ENCODE results near the gene PIGZ.

The PIGZ gene

GRCh38 chr3:196969660-196970546 is 1.3 kb upstream of the PIGZ start:
- no peak for DNase-seq
- Histone ChIP-seq H3K27ac (no peak overlapping the region), H3K36me3 (replicated peaks) (no peaks in the 10 kb centered on the region), H3K4me3 (ENCODE audit: low read depth, low read length) (peak overlapping the region; percentile 60), H3K27me3 (replicated peaks) (peaks cover 8% of the 10 kb centered on the region)
- in situ Hi-C loops (cut with HindIII; ENCODE audit: low pct_ligation_motif_present, low sequenced_read_pairs) = no loop called here
- peak; percentile 43 for TF ChIP-seq CTCF (IDR thresholded peaks at IDR 0.05; ENCODE audit: low read depth, low read length, missing control alignments)

GRCh38 chr3:196969134-196969659 is 564 bp upstream of the PIGZ start:
- Histone ChIP-seq H3K36me3 (replicated peaks) (no peaks in the 10 kb centered on the region), H3K27ac (no peak overlapping the region), H3K4me3 (ENCODE audit: low read depth, low read length) (peak overlapping the region; percentile 60), H3K27me3 (replicated peaks) (peaks cover 8% of the 10 kb centered on the region)
- in situ Hi-C loops (cut with HindIII; ENCODE audit: low pct_ligation_motif_present, low sequenced_read_pairs) = no loop called here
- no peak for TF ChIP-seq CTCF (IDR thresholded peaks at IDR 0.05; ENCODE audit: low read depth, low read length, missing control alignments)
- no peak for DNase-seq

GRCh38 chr3:196967412-196968232 is 1.0 kb downstream of the PIGZ start:
- no peak for DNase-seq
- Histone ChIP-seq H3K27me3 (replicated peaks) (peaks cover 8% of the 10 kb centered on the region), H3K27ac (no peak overlapping the region), H3K36me3 (replicated peaks) (no peaks in the 10 kb centered on the region), H3K4me3 (ENCODE audit: low read depth, low read length) (peak overlapping the region; percentile 50)
- in situ Hi-C loops (cut with HindIII; ENCODE audit: low pct_ligation_motif_present, low sequenced_read_pairs) = no loop called here
- no peak for TF ChIP-seq CTCF (IDR thresholded peaks at IDR 0.05; ENCODE audit: low read depth, low read length, missing control alignments)

- no peak overlapping the region for H3K27ac ChIP-seq
- in situ Hi-C loops (cut with HindIII; ENCODE audit: low pct_ligation_motif_present, low sequenced_read_pairs) = no loop called here
- peaks cover 8% of the 10 kb centered on the region for H3K27me3 ChIP-seq (replicated peaks)
- no peaks in the 10 kb centered on the region for H3K36me3 ChIP-seq (replicated peaks)
- DNase-seq = no peak
- no peak for TF ChIP-seq CTCF (IDR thresholded peaks at IDR 0.05; ENCODE audit: low read depth, low read length, missing control alignments)
- peak overlapping the region; percentile 15 for H3K4me3 ChIP-seq (ENCODE audit: low read depth, low read length)
Observed at GRCh38 chr3:196966526-196967401, 1.9 kb downstream of the PIGZ start.

- no peak overlapping the region for H3K4me3 ChIP-seq (ENCODE audit: low read depth, low read length)
- H3K36me3 ChIP-seq (replicated peaks) = no peaks in the 10 kb centered on the region
- DNase-seq = no peak
- no peak overlapping the region for H3K27ac ChIP-seq
- peaks cover 8% of the 10 kb centered on the region for H3K27me3 ChIP-seq (replicated peaks)
- TF ChIP-seq CTCF (IDR thresholded peaks at IDR 0.05; ENCODE audit: low read depth, low read length, missing control alignments) = no peak
- in situ Hi-C loops (cut with HindIII; ENCODE audit: low pct_ligation_motif_present, low sequenced_read_pairs) = no loop called here
Observed at GRCh38 chr3:196965804-196966173, 2.8 kb downstream of the PIGZ start.
